SU-DHL-6 (cell line): ENCODE measurements around the gene SGCD.

Experiments
- EZH2phosphoT487 ChIP-seq: fragments of 200-600 bp; sonication (generic), shearing (Covaris generic); conservative IDR thresholded peaks from 2 replicates; pipeline ENCODE4 v1.6.1; 2018; ENCODE audit warnings: mild to moderate bottlenecking, antibody characterized with exemption, low read length, moderate library complexity, mixed read lengths
- TF ChIP-seq, protein P1 (sequence below): fragments of 200-600 bp; sonication (generic); IDR thresholded peaks from one replicate; pipeline ENCODE4 v1.5.1; 2017; ENCODE audit warnings: antibody characterized with exemption, mild to moderate bottlenecking, low read length, moderate library complexity; ENCODE audit not compliant: insufficient read depth, poor library complexity, severe bottlenecking

DNA sequence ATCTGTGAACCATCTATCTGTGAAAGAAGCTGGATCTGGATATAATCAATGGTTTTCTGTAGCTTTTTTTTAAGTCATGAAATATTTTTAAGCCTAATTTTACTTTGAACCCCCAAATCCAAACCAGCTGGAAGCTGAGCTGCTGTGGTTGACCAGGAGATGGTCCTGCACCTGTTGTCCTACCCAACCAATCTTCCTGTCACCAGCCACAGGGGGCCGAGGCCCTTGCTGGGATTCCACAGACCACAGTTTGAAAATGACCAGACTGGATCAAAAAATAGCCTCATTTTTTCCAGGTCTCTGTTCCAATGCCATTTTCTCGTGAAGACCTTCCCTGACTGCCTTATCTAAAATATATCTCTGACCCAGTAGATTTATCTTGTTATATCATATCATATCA, 200.6 kb downstream of the SGCD start:
- TF ChIP-seq, protein P1, sequence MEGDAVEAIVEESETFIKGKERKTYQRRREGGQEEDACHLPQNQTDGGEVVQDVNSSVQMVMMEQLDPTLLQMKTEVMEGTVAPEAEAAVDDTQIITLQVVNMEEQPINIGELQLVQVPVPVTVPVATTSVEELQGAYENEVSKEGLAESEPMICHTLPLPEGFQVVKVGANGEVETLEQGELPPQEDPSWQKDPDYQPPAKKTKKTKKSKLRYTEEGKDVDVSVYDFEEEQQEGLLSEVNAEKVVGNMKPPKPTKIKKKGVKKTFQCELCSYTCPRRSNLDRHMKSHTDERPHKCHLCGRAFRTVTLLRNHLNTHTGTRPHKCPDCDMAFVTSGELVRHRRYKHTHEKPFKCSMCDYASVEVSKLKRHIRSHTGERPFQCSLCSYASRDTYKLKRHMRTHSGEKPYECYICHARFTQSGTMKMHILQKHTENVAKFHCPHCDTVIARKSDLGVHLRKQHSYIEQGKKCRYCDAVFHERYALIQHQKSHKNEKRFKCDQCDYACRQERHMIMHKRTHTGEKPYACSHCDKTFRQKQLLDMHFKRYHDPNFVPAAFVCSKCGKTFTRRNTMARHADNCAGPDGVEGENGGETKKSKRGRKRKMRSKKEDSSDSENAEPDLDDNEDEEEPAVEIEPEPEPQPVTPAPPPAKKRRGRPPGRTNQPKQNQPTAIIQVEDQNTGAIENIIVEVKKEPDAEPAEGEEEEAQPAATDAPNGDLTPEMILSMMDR: no peak
- no peak for TF ChIP-seq EZH2phosphoT487
